Transverse colon (tissue), 4 donors: ENCODE data around the gene SPN. TPM values are rescaled to one million over a fixed set of nuclear protein-coding genes. Genes with fewer than 3 reads are reported as not detected.
"Not testable (repeated sequence)": the region's sequence is repeated elsewhere in the genome, so short reads cannot be mapped to it uniquely, and the experiment has no call there.

ENCODE experiments used
- DNase-seq: peaks from one replicate; pipeline ENCODE4 v3.0.0-alpha.2; 2019
- H3K27ac ChIP-seq, 4 donors: fragments of 200-600 bp; sonication (generic); 2 replicates each; pipeline ENCODE4 v1.5.1; 2016 to 2018; ENCODE audit warnings: inconsistent platforms in 4 of 4
- H3K27me3 ChIP-seq: fragments of 200-600 bp; sonication (generic); 2 replicates; pipeline ENCODE4 v1.5.1; 2017; ENCODE audit warnings: inconsistent platforms
- H3K36me3 ChIP-seq, 4 donors: fragments of 200-600 bp; sonication (generic); 2 replicates each; pipeline ENCODE4 v1.5.1; 2017 to 2019; ENCODE audit warnings: inconsistent platforms in 4 of 4
- H3K4me1 ChIP-seq, 4 donors: fragments of 200-600 bp; sonication (generic); 2 replicates each; pipeline ENCODE4 v1.5.1; 2017 to 2020; ENCODE audit warnings: inconsistent platforms in 4 of 4
- H3K4me3 ChIP-seq, 4 donors: fragments of 200-600 bp; sonication (generic); 1 replicate in 1 of 4; 2 replicates in 3 of 4; pipeline versions ENCODE4 v1.5.1 to v1.6.1; 2017 to 2019; ENCODE audit warnings: inconsistent platforms in 4 of 4
- H3K9me3 ChIP-seq, 2 donors: fragments of 200-600 bp; sonication (generic); 2 replicates each; pipeline ENCODE4 v1.5.1; 2017 to 2019; ENCODE audit warnings: inconsistent platforms in 2 of 2
- CTCF ChIP-seq, 5 experiments: fragments of 200-600 bp in 3 of 5; fragments of 450-650 bp in 2 of 5; sonication (generic) in 3 of 5; IDR thresholded peaks; 1 replicate in 2 of 5; 2 replicates in 3 of 5; pipeline ENCODE4 v1.5.1; 2016 to 2017; ENCODE audit warnings: antibody characterized with exemption in 5 of 5, inconsistent platforms in 3 of 5, mild to moderate bottlenecking in 2 of 5, moderate library complexity in 1 of 5
- EP300 ChIP-seq: sonication (generic); formaldehyde crosslinking; IDR thresholded peaks from one replicate; pipeline ENCODE4 v1.6.1; 2017; ENCODE audit warnings: antibody characterized with exemption, low read depth
- POLR2A ChIP-seq: fragments of 450-650 bp; IDR thresholded peaks from one replicate; pipeline ENCODE4 v1.6.1; 2016; ENCODE audit warnings: antibody characterized with exemption, mild to moderate bottlenecking, moderate library complexity
- POLR2AphosphoS5 ChIP-seq, 3 donors: sonication (generic); formaldehyde crosslinking; IDR thresholded peaks; one replicate each; pipeline ENCODE4 v1.6.1; 2016; ENCODE audit warnings: antibody characterized with exemption in 3 of 3
- WGBS, 2 donors: methylation state at CpG; one replicate each; pipeline ENCODE4 v1.1.5; 2018; ENCODE audit warnings: low coverage in 1 of 2; 5-methylcytosine and 5-hydroxymethylcytosine counted together
- in situ Hi-C, 4 donors: fragments of 200-750 bp; cut with MboI; loops; one replicate each; pipeline versions ENCODE4 v1.15.0 to v1.15.1; 2017; ENCODE audit warnings: low sequenced_read_pairs in 3 of 4, low pct_ligation_motif_present in 1 of 4, low pct_unique_long_range_greater_than_20kb in 1 of 4
- intact Hi-C: fragments of 100-400 bp; cut with DNase I; formaldehyde crosslinking; loops from one replicate; pipeline ENCODE4 v1.15.1; 2023; ENCODE audit warnings: low total_unique reads
- total RNA-seq, 4 donors: library from RNA; depleted of rRNA; stranded (reverse); fragments of >200 nt; gene quantifications; one replicate each; pipeline ENCODE4 v1.1.0, GENCODE V29; 2016

The SPN gene
- total RNA-seq, 4 donors from 2014 or later, result 0.20 to 3.7 (median 1.1) TPM

GRCh38 chr16:29651774-29652349 is 11.2 kb upstream of the SPN start:
- no peak overlapping the region for H3K27ac ChIP-seq
- in situ Hi-C loops (loop anchor here in 1 of 4 donors (25.0 kb wide), 1 partner anchor 510 kb away; no protein-coding TSS in a partner anchor), intact Hi-C loops (no loop called here)
- no peaks in the 10 kb centered on the region for H3K27me3 ChIP-seq
- H3K4me3 ChIP-seq, result no peak overlapping the region
- no peaks in the 10 kb centered on the region for H3K9me3 ChIP-seq
- no peak for DNase-seq
- H3K36me3 ChIP-seq, result no peaks in the 10 kb centered on the region
- no peak for TF ChIP-seq POLR2A
- TF ChIP-seq EP300, result no peak
- TF ChIP-seq POLR2AphosphoS5 (IDR thresholded peaks at IDR 0.05), result no peak
- no peak for TF ChIP-seq CTCF (IDR thresholded peaks at IDR 0.05)
- no peaks in the 10 kb centered on the region for H3K4me1 ChIP-seq
- 96% methylated on average over 2 of the region's 2 CpGs; no CpG with 5 or more reads in 1 of the 2 donors for WGBS, 2 donors

- Histone ChIP-seq H3K4me3 (no peak overlapping the region), H3K27me3 (no peaks in the 10 kb centered on the region), H3K9me3 (no peaks in the 10 kb centered on the region), H3K36me3 (no peaks in the 10 kb centered on the region), H3K27ac (no peak overlapping the region), H3K4me1 (no peaks in the 10 kb centered on the region)
- 84 to 88% methylated on average over 9 to 12 of the region's 12 CpGs for WGBS, 2 donors
- intact Hi-C loops (no loop called here), in situ Hi-C loops (loop anchor here in 1 of 4 donors (25.0 kb wide), 1 partner anchor 509 kb away; no protein-coding TSS in a partner anchor)
- no peak for DNase-seq
- TF ChIP-seq EP300 (no peak), CTCF (IDR thresholded peaks at IDR 0.05) (no peak), POLR2AphosphoS5 (IDR thresholded peaks at IDR 0.05) (no peak), POLR2A (no peak)
Observed at GRCh38 chr16:29653471-29653870, 9.6 kb upstream of the SPN start.

- H3K36me3 ChIP-seq, H3K4me3 ChIP-seq, H3K27ac ChIP-seq, H3K9me3 ChIP-seq, H3K27me3 ChIP-seq, H3K4me1 ChIP-seq, intact Hi-C loops, DNase-seq: not testable (repeated sequence)
- 92% methylated on average over 7 of the region's 7 CpGs; no CpG with 5 or more reads in 1 of the 2 donors for whole genome bisulfite sequencing, 2 donors
- in situ Hi-C loops, result loop anchor here in 1 of 4 donors (25.0 kb wide), 1 partner anchor 508 kb away; no protein-coding TSS in a partner anchor
Observed at GRCh38 chr16:29653890-29654289, 9.2 kb upstream of the SPN start.

GRCh38 chr16:29656688-29657523 is 6.1 kb upstream of the SPN start:
- Histone ChIP-seq H3K27me3 (no peaks in the 10 kb centered on the region), H3K4me1 (peaks cover 0 to under 1% (median 0%) of the 10 kb centered on the region in 4 donors), H3K36me3 (no peaks in the 10 kb centered on the region), H3K4me3 (no peak overlapping the region), H3K27ac (no peak overlapping the region), H3K9me3 (no peaks in the 10 kb centered on the region)
- WGBS, 2 donors, result 58 to 80% methylated on average over 3 to 11 of the region's 11 CpGs
- in situ Hi-C loops, result loop anchor here in 1 of 4 donors (25.0 kb wide), 1 partner anchor 505 kb away; no protein-coding TSS in a partner anchor
- TF ChIP-seq POLR2AphosphoS5 (IDR thresholded peaks at IDR 0.05) (no peak), CTCF (IDR thresholded peaks at IDR 0.05) (no peak), POLR2A (no peak), EP300 (no peak)
- DNase-seq, result no peak
- intact Hi-C loops, result no loop called here
